GM19324 (cell line): ENCODE measurements around the gene VPS8.

Experiments used
- ATAC-seq: cut with Tn5 transposase; IDR thresholded peaks from one replicate; pipeline ENCODE4 v1.9.1; 2021; ENCODE audit warnings: mild to moderate bottlenecking, moderate library complexity; ENCODE audit not compliant: unreplicated experiment, low FRiP score

VPS8 gene, protein sequence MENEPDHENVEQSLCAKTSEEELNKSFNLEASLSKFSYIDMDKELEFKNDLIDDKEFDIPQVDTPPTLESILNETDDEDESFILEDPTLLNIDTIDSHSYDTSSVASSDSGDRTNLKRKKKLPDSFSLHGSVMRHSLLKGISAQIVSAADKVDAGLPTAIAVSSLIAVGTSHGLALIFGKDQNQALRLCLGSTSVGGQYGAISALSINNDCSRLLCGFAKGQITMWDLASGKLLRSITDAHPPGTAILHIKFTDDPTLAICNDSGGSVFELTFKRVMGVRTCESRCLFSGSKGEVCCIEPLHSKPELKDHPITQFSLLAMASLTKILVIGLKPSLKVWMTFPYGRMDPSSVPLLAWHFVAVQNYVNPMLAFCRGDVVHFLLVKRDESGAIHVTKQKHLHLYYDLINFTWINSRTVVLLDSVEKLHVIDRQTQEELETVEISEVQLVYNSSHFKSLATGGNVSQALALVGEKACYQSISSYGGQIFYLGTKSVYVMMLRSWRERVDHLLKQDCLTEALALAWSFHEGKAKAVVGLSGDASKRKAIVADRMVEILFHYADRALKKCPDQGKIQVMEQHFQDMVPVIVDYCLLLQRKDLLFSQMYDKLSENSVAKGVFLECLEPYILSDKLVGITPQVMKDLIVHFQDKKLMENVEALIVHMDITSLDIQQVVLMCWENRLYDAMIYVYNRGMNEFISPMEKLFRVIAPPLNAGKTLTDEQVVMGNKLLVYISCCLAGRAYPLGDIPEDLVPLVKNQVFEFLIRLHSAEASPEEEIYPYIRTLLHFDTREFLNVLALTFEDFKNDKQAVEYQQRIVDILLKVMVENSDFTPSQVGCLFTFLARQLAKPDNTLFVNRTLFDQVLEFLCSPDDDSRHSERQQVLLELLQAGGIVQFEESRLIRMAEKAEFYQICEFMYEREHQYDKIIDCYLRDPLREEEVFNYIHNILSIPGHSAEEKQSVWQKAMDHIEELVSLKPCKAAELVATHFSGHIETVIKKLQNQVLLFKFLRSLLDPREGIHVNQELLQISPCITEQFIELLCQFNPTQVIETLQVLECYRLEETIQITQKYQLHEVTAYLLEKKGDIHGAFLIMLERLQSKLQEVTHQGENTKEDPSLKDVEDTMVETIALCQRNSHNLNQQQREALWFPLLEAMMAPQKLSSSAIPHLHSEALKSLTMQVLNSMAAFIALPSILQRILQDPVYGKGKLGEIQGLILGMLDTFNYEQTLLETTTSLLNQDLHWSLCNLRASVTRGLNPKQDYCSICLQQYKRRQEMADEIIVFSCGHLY (N-terminal part only)

DNA sequence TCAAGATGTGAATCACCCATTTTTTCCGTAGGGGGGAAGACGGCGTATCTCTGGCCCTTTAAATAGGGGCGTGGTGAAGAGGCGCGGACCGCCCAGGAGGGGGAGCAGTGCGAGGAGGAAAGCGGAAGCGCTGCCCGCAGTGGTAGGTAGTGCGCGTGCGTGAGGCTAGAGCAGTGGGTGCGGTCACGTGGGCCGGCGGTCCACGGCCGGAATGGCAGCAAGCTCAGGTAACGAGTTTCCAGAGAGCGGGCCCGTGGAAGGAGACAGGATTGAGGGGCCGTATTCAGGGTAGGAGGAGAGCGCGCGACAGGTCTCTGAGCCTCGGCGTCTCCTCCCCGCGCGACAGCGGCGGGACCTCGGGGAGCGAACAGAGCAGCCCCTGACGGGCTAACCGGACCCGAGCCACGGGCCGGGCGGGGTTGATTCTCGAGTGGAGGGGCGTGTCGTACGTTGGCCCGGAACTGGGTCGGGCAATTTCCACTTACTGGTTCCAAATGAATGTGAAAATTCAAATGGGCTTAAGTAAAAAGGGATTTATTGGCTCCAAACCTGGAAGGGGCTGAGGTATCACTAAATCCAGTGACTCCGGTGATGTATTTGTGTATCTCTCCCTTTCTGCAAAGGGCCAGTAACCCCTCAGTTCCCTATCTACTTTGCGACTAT is at the start of gene VPS8:
Gene VPS8, plus strand, starts transcription at position 168 of the 663 bp plus-strand sequence. CDS start 12,467 bp downstream, outside the sequence.
- ATAC-seq = peak; percentile 93

DNA sequence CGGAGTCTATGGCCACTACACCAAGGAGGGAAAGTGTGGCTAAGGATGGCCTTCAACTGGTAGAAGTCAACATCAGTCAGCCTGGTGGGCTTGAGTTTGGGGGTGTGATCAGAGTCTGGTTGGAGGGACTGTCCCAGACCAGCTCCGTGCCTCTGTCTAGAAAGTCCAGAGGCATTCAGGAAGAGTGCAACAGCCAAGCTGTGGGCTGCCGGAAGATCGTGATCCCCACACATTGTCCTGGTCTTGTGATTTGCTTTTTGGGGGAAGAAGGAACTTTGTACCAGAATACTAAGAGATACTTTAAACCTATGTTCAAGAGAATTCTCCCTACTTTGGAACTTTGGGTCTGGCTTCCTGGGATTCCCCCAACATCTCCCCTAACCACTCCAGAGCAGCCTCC is 47.8 kb upstream of the VPS8 start:
- ATAC-seq = no peak

DNA sequence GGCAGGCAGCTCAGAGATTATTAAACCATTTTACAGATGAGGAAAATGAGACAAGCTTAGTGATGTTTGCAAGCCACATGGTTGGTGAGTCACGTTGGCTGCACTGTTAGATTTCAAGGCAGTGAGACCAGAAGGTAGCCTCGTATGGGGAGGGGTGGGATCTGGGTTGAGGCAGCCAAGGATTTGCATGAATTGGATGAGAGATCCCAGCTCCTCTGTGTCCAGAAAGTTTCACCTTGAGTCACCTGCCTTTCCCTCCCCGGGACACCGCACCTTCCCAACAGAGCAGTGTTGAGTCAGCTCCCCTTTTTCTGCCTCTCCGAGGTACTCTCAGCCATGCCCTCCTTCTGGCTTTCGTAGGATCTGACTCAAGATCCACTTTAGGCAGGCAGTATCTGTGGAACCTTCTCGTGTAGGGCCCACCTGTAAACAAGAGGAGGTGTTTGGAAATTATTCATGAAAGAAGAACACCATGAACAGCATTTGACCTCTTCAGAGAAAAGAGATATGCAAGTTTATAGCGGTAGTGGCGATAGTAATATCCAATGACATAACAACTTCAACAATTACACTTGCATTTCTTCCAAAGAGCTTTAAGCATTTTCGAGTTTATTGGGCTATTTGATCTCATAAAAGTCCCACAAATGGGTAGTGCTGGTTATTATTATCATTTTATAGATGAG is 46.8 kb upstream of the VPS8 start:
- no peak for ATAC-seq

DNA sequence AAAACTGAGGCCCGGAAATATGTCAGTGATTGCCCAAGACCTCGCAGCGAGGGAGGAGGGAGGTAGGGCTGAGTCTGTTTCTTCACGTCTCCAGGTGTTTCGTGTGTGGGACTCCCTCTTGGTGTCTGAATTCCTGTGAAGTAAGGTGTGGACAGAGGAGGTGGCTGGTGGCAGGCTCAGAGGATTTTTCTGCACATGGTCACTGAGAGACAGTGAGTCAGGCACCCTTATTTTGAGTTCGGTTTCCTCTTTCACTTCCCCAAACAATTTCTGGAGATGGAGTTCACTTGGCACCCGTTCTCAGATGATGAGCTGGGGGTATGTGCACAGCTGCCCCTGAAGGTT is 46.3 kb upstream of the VPS8 start:
- ATAC-seq = no peak

DNA sequence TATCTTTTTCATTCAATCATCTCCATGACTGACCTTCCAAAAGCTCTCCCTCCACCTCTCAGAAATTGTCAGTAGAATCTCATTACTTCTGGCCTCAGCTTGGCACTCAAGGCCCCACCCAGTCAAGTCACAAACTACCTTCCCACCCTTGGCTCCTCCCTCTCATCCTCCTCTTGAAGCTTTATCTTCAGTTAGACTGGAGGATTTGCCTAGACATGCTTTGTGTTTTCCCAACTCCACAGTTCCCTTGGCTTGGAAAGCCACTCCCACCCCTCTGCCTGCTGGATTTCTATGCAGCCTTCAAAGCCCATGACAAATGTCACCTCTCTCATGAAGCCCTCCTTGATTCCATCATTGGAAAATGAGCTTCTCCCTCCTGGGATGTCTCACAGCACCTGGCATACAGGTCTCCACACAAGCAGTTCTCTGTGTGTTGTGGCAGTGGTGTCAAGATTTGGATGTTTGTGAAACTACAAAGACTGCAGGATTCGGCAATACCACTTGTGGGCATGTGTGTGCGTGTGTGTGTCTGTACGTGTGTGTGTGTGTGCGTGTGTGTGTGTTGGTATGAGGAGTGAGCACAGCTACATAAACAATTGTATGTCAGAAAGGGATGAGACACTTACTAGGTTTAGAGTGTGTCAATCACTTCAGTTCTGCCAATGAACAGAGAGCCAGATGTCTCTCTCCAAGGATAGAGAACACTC is 45.3 kb upstream of the VPS8 start:
- no peak for ATAC-seq

DNA sequence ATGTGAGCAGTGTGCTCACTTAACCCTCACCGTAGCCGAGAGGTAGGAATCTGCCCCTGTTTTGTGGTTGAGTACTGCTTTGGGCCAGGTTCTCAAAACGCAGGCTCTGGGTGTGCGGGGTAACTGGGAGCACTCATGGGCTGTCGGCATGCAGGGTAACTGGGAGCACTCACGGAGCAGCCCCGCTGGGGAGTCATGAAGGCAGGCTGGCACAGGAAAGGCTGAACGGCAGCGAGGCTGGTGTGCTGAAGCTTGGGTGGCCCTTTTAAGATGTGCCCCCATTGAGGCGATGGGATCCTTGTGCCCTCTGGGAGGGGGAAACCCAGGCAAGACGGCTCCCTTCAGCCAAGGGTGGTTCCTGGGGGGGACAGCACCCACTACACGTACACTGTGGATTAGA is 44.6 kb upstream of the VPS8 start:
- ATAC-seq = no peak

DNA sequence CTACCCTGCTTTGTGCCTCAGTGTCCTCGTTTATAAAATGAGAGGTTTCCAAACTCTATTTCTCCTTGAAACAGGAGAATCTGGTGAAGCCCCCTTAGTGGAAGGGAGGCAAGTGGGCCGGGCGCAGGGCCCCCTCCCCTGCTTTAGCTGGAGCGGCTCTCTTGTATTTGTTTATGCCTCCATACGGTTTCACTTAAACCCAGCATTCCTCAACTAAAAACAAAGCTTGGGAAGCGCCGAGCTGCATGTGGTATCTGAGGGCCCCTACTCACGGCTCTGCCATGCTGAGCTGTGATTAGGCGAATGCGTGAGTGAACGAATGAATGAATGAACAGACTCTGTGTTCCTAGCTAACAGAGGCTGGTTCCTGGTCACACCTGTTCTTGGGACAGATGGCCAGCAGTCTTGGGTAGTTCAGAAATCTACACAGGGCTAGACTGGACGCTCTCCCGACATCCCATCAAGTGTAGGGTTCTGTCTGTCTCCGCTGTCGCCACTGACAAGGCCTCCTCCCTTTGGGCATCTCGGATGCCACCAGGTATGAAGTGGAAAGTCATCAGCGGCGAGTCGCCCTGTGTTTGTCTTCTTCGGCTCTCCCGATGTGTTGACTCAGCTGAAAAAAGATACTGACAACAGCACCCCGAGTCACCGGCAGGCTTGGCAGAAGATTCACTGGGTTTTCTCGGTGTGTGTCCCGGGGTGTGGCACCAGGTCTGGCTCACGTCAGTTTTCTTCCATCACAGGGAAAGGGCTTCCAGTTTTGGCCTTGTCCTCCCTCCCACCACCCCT is 42.4 kb upstream of the VPS8 start:
- no peak for ATAC-seq

DNA sequence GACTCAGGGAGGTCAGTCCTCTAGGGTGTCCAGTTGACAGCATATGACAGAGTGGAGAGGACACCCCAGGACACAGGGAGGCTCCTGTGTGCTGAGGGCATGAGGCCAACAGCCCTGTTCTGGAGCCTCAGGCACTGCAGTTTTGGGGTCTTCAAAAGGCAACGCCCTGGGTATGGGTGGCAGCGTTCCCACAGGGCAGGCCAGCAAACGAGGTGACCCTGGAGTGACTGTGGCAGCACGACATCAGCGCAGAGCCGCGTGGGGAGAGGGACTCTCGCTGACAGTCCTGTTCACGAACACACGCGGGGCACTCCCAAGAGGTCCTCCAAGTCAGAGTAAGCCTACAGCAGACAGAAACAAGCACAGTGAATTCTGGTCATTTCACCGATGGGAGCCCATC is 41.4 kb upstream of the VPS8 start:
- no peak for ATAC-seq

DNA sequence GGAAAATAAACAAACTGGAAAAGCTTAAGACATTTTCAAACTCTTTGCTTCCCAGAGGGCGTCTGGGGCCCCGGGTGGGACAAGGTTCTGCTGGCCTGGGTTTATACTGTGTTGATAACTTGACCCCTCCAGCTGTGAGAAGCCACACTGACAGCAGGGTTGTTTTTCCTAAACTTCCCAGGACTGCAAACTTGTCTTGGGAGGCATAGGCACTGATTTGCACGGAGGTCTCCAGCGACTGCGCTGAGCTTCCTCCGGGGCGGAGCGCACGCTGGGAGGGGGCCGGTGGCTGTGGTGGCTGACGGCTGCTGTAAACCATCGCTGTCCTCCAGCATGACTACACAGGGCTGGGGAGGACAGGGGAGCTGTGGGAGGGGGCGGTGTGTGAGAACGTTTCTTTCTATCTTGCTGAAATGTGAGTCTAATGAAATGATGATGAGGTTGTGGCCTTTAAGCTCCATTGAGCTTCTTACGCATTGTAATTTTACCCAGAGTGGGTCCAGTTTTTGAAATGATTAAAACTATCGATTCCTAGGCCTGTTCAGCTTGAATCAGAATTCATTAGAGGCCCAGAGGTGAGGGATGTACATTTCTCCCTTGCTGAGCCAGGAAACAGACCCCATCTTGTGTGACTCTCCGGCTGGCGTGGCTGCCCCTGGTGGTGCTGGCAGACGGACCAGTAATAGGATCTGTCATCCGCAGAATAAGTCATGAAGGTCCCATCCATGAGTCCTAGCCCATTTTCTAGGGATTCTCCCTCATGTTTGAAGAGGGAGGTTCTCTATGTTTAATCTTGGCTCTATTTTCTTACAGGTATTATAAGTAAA is 40.5 kb upstream of the VPS8 start:
- ATAC-seq = no peak

DNA sequence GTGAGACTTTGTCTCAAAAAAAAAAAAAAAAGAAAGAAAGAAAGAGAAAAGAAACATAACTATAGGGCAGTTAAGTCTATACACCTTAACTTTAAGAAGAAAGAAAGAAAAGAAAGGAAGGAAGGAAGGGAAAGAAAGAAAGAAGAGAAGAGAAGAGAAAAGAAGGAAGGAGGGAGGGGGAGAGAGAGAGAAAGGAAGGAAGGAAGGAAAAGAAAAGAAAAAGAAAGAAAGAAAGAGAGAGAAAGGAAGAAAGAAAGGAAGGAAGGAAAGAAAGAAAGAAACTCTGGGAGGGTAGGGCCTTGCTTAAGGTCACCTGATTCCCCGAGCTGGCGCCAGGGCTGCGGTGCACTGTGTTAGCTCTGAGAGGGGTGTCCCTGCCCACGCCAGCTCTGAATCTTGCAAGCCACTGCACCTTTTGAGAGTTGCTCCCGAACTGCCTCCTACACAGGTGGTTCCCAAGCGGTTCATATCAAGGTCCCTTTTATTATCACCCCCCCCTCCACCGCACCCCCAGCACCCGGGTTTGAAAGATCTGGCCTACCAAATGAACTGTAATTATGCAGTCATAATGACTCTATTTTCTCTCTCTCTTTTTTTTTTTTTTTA is 39.2 kb upstream of the VPS8 start:
- no peak for ATAC-seq

DNA sequence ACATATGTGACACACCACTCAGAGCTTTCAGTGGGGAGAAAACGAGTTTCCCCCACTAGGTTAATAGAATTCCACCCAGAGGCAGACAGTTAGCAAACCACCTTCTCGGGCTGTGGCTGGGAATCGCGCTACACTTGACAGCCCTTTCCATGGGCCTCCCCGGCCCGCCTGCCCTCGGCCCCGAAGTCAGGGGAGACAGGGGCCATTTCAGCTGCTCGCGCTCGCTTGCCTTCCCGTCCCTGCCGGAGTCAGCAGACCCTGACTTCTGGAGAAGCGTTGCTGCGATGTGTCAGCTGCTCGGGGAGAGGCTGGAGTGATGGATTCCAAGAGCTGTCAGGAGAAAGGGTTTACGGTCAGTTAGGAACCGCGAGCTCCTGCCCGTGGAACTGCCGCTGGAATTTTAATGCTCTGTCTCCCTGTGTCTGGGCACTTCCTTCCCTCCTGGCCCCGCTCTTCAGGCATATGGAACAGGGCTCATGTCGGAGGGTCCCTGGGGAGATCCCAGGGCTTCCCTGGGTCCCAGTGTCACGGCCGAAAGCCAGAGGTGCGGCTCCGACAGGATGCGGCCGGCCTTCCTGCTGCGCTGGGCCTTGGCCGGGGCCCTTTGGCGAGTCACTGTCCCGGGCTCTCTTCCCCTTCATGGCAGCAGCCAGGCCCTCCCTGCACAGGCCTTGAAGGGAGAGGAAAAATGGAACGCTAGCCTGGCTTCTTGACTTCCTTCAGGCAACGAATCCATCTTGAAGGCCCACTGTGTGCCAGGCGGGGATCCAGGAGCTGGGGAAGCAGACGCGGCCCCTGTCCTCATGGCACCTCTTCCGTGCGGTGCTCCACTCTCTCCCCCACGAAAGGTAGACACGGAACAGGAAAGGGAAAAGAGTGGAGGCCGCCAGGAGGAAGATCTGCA is 38.4 kb upstream of the VPS8 start:
- ATAC-seq = no peak

DNA sequence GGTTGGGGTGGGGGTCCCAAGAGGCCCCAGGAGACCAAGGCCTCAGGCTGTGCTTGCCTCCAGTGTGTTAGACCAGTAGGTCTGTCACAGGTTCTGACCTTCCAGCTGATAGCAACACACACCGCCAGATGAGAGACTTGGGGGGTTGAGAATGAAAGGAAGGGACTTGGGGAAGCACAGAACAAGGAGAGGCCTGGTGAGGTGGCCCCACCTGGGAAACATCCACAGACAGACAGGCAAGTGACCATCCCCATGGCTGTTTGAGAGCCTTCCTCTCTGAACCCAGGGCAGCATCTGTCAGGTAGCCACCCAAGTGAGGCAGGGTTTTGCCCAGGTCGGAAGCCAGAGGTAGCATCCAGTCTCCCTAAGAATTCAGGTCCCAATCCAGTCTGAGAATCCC is 35.0 kb upstream of the VPS8 start:
- no peak for ATAC-seq

DNA sequence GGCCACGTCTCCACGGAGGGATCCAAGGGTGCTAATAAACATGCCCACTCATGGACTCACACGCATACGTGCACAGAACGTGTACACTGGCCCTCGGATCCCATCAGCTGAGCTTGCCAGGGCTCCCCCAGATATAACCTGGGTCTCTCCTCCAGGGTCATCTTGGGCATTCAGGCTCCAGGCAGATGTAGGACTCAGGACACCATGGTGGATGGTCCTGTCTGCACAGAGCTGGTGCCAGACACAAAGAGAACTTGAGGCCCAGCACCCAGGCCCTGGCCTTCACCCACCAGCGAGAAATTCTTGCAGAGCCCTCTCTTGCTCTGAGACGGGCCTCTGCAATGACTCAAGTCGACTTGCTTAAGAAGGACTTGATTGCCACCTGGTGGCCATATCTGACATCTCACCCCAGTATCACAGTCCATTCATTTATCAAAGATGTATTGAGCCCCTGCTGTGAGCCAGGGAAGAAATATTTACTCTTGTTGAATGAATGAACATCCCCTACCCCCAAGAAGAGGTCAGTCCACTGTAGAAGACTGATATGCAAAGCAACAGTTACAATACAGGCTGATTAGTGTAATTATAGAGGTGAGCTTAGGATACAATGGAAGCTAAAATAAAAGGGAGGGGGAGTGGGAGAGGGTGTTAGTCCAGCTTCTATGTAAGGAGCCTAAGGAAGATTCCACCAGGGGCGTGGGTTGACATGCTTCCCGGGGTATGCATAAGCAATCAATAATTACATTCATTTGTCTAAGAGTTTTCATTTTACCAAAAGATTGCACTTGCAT is 34.2 kb upstream of the VPS8 start:
- ATAC-seq = no peak

DNA sequence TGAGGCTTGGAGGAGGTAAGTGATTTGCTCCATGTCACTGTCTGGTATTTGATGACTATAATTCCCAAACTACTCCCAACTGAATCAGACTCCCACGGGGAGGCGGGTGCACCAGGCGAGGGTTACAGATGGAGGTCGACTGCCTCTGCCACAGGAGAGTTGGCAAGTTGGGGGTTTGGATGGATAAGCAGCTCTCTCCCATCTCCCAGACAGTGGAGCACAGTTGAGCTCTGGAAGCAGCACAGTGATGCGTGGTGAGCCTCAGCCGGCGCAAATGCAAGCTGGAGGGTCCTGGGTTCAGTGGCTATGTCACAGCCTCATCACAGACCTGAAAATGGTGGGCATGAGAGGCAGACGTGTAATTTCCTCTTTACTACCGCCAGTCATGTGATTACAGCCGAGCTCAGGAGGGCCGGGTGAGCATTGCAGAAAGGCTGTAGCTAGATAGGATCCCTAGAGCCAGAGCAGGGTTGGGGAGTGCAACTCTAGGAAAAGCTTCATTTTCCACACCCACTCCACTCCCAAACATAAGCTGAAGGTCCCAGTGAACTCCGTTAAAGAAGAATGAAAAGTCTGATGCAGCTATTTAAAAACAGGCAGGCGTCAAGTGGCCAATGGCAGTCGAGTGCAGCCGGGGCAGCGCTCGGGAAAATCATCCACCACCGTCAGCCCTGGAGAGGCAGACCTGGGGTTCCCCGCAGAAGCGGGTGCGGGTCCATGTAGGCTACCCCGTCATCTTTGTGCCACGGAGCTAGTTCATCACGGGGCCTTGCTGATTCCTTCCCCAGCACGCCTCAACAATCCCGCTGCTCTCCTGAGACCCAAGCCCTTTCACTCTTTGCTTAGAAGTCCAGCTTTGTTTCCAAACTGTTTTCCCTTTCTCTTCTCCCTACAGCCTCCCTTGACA is 33.3 kb upstream of the VPS8 start:
- ATAC-seq = no peak
